ENCODE data around the gene PDE7B. TPM values are rescaled to one million over a fixed set of nuclear protein-coding genes. Genes with fewer than 3 reads are reported as not detected.

The PDE7B gene
- total and polyA plus RNA-seq, 8 donors = 0.29 to 73.2 (median 5.0) TPM

DNA sequence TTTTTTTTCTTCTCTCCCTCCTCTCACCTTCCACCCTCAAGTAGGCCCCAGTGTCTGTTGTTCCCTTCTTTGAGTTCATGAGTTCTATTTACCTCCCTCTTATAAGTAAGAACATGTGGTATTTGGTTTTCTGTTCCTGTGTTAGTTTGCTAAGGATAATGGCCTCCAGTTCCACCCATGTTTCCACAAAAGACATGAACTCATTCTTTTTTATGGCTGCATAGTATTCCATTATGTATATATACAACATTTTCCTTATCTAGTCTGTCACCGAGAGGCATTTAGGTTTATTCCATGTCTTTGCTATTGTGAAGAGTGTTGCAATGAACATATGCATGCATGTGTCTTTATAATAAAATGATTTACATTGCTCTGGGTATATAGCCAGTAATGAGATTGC lies 147.9 kb downstream of the PDE7B start:
- Histone ChIP-seq H3K27me3 (no peaks in the 10 kb centered on the region), H3K36me3 (no peaks in the 10 kb centered on the region), H3K9me3 (no peaks in the 10 kb centered on the region), H3K4me1 (no peaks in the 10 kb centered on the region), H3K4me3 (no peak overlapping the region), H3K27ac (no peak overlapping the region)
- intact Hi-C loops (cut with DNase I; ENCODE audit: low total_unique reads) = no loop called here
- no peak for DNase-seq
- WGBS, 5 donors = 89 to 97% (median 94%) methylated on average over 1 of the region's 1 CpG
- TF ChIP-seq POLR2AphosphoS5 (IDR thresholded peaks at IDR 0.05) = no peak
- TF ChIP-seq, protein P1, sequence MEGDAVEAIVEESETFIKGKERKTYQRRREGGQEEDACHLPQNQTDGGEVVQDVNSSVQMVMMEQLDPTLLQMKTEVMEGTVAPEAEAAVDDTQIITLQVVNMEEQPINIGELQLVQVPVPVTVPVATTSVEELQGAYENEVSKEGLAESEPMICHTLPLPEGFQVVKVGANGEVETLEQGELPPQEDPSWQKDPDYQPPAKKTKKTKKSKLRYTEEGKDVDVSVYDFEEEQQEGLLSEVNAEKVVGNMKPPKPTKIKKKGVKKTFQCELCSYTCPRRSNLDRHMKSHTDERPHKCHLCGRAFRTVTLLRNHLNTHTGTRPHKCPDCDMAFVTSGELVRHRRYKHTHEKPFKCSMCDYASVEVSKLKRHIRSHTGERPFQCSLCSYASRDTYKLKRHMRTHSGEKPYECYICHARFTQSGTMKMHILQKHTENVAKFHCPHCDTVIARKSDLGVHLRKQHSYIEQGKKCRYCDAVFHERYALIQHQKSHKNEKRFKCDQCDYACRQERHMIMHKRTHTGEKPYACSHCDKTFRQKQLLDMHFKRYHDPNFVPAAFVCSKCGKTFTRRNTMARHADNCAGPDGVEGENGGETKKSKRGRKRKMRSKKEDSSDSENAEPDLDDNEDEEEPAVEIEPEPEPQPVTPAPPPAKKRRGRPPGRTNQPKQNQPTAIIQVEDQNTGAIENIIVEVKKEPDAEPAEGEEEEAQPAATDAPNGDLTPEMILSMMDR (IDR thresholded peaks at IDR 0.05) = no peak
- TF ChIP-seq EP300 (IDR thresholded peaks at IDR 0.05) = no peak
- no peak for TF ChIP-seq POLR2A (IDR thresholded peaks at IDR 0.05)

DNA sequence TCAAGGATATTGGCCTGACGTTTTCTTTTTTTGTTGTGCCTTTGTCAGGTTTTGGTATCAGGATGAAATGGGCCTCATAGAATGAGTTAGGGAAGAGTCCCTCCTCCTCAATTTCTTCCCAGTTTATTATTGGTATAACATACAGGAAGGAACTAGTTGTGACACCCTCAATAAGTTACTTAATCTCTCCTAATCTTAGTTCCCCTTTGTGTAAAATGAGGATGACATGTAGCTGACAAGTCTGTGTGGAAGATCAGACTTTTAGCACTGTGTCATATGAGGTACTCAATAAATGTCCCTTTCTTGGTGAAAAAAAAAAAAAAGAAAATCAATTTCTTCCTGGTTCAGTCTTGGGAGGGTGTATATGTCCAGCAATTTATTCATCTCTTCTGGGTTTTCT lies 155.8 kb downstream of the PDE7B start:
- H3K4me1 ChIP-seq = peaks cover 0 to 9% (median 4%) of the 10 kb centered on the region in 4 donors
- H3K4me3 ChIP-seq = no peak overlapping the region
- WGBS, 5 donors = 68 to 87% (median 78%) methylated on average over 1 of the region's 1 CpG
- H3K9me3 ChIP-seq = peaks cover 0 to 6% (median 4%) of the 10 kb centered on the region in 4 donors
- intact Hi-C loops (cut with DNase I; ENCODE audit: low total_unique reads) = no loop called here
- no peaks in the 10 kb centered on the region for H3K27me3 ChIP-seq
- DNase-seq = no peak
- no peaks in the 10 kb centered on the region for H3K36me3 ChIP-seq
- no peak overlapping the region for H3K27ac ChIP-seq
- TF ChIP-seq EP300 (IDR thresholded peaks at IDR 0.05) (no peak), POLR2A (IDR thresholded peaks at IDR 0.05) (no peak), POLR2AphosphoS5 (IDR thresholded peaks at IDR 0.05) (no peak)
- TF ChIP-seq, protein P1 (IDR thresholded peaks at IDR 0.05) = no peak

DNA sequence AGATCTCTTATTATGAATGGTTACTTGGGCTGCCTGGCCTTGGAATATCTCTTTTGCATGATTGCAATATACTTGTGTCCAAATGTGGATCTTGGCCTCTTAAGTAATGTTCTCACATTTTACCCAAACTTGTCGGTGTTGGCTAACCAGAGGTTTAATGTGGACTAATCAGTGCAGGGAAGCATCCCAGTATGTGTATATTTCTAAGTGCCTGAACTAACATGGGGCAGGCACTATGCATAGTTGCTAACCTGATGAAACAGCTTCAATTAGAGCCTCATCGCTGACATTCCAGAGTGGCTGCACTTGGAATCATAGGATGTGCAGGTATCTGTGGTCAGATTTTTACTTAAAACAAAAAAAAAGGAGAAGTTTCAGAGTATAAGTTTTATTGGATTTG lies 160.0 kb downstream of the PDE7B start:
- Histone ChIP-seq H3K4me1 (peaks cover 0 to 33% (median 18%) of the 10 kb centered on the region in 4 donors), H3K36me3 (no peaks in the 10 kb centered on the region), H3K27me3 (no peaks in the 10 kb centered on the region), H3K4me3 (no peak overlapping the region), H3K9me3 (peaks cover 0 to 5% (median 3%) of the 10 kb centered on the region in 4 donors), H3K27ac (no peak overlapping the region)
- 72 to 87% (median 86%) methylated on average over 2 of the region's 2 CpGs for WGBS, 5 donors
- no peak for DNase-seq
- intact Hi-C loops (cut with DNase I; ENCODE audit: low total_unique reads) = no loop called here
- TF ChIP-seq POLR2AphosphoS5 (IDR thresholded peaks at IDR 0.05) = no peak
- no peak for TF ChIP-seq EP300 (IDR thresholded peaks at IDR 0.05)
- TF ChIP-seq POLR2A (IDR thresholded peaks at IDR 0.05) = no peak
- TF ChIP-seq, protein P1 (IDR thresholded peaks at IDR 0.05) = no peak

DNA sequence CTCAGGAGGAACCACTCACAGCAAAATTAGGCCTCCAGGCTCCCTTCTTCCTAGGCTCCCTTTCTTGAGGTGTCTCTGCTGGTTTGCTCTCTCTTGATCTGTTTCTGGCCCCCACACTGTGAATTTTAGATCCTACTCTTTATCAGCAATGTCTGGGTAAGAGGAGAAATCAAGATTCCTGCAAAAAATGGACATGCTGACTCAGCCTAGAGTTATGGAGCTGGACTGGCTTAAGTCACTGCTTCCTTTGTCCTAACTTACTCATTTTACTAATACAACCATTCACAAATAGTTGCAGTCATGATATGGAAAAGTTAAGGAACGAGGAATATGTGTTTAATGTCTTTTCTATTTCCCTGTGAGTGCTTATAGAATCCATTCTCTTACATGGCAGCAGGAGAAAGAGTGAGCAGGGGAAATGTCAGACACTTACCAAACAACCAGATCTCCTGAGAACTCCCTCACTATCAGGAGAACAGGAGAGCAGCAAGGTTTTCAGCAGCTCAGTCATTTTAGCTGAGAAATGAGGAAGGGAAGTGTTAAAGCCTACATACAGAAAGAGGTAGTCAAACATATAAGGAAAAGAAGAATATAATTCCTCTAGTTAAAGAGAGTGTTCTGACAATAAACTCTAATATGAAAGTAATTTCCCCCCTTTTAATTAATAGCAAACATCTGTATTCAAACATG lies 160.8 kb downstream of the PDE7B start:
- TF ChIP-seq, protein P1 (IDR thresholded peaks at IDR 0.05) = no peak
- TF ChIP-seq POLR2AphosphoS5 (IDR thresholded peaks at IDR 0.05) = no peak
- H3K4me3 ChIP-seq = no peak overlapping the region
- intact Hi-C loops (cut with DNase I; ENCODE audit: low total_unique reads) = no loop called here

More for the DNA sequence above, 160.8 kb downstream of the PDE7B start:
- peaks cover 0 to 38% (median 20%) of the 10 kb centered on the region in 4 donors for H3K4me1 ChIP-seq
- no peaks in the 10 kb centered on the region for H3K27me3 ChIP-seq
- 60 to 73% (median 64%) methylated on average over 1 of the region's 1 CpG for WGBS, 5 donors
- H3K36me3 ChIP-seq = no peaks in the 10 kb centered on the region
- H3K9me3 ChIP-seq = no peaks in the 10 kb centered on the region
- no peak for DNase-seq
- peak overlapping the region in 2 of 5 donors; percentile 24 to 27 for H3K27ac ChIP-seq
